ELR (cell line): ENCODE data around the gene OXCT1.

ENCODE experiments used
- DNase-seq: peaks from one replicate; pipeline ENCODE4 v3.0.0-alpha.2; 2015; ENCODE audit warnings: low read depth

Gene OXCT1

DNA sequence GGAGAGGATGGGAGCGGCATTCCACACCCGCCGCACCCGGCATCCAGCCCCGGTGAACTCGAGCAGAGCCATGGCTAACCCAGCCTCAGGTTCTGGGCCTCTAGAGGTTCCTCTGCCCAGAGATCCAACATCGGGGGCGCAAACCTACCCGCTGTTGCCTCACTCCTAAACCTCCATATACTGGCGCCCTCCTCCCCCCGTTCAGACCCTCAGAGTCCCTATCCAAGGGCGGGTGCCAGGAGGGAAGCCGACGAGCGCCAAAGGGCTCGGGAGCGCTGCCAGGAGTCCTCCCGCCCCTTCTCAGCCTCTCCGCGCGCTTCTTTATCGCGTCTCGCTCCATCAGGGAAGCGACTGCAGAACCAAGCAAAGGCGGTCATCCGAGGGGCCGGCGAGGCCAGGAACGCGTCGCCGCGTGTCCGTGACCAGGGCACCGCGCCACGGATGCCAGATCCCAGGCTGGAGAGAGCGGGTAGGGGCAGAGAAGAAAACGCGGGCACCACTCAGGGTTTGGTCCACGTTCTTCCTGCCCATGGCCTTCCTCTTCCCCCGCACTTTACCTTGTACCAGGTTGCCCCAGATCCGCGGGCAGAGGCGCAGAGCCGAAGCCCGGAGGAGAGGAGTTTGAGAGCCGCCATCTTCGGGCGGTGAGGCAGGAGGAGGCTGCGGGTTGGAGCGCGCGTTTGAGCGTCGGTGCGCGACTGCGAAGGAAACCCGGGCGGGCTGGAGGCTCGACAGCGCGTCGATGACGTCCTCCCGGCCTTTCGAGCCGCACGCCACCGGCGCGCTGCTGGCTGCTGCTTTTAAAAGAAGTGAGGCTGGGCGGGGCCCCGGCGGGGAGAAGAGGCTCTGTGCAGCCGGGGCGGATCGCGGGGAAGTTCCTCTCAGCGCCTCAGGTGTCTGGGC is at the start of gene OXCT1:
Gene OXCT1 (minus strand): TSS at position 702 of the 903 bp plus-strand sequence. CDS start 67 bp downstream, at position 635.
- DNase-seq, result peak; percentile 92

DNA sequence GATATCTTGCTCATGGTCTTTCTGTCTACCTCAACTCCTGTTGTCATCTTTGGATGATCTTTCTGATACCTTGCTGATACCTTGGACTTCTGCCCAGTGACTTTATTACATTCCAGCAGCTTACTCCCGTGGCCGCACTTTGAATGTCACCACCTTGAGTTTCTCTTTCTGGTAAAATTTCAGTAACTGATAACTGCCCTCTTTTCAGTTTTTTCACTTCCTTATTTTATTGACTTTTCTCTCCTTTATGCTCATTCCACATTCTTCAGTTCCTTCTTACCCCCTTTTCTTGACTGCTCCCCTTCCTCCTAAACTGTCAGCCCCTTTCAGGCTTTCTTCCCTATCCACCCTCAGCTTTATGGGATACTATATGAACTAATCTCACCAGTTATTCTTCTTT is 47.9 kb upstream of the OXCT1 start:
- no peak for DNase-seq

DNA sequence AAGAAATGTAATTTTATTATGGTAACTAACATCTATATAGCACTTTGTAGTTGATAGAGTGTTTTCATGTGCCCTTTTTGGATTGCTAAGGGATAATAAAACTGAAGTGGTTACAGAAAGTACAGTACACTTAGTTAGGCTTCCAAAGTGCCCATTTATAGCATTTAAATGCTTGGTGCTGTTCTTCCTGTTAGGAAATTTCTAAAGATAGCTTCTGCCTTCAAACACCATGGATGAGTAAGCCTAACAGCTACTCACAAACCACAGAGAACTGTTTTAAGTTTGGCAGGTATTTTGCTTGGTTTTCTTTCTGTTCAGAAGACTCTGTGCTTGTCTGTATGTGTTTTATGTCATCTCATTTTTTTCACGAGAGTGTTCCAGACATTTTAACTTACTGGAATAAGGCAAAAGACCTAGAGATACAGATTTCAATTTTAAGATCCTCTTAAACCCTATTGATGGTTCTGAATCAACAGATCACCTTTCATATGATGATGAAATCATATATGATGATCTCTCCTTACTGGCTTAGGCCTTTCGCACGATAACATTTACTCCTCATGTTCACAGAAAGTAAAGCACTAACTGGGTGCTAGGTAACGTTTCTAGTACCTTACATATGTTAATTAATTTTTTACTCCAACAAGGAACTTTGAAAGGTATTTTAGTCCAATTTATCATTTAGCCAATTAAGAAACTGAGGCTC is 38.3 kb upstream of the OXCT1 start:
- DNase-seq, result peak; percentile 44

DNA sequence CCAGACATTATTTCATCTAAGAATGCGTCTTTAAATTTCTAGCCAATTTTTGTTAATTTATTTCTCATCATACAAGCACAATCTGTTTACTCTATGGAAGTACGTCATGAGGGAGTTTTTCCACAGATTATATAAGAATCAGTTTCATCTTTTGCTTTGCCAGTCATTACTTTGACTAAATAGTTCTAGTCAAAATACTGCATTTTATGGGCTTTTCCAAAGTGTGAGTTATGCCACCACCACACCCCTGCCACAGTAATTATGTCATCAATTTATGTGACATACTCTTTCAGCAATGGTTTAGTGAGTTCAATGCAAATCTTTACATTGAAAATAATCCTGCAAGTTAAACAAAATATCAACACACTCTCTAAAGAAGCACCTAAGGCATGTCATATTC is 35.9 kb upstream of the OXCT1 start:
- no peak for DNase-seq

DNA sequence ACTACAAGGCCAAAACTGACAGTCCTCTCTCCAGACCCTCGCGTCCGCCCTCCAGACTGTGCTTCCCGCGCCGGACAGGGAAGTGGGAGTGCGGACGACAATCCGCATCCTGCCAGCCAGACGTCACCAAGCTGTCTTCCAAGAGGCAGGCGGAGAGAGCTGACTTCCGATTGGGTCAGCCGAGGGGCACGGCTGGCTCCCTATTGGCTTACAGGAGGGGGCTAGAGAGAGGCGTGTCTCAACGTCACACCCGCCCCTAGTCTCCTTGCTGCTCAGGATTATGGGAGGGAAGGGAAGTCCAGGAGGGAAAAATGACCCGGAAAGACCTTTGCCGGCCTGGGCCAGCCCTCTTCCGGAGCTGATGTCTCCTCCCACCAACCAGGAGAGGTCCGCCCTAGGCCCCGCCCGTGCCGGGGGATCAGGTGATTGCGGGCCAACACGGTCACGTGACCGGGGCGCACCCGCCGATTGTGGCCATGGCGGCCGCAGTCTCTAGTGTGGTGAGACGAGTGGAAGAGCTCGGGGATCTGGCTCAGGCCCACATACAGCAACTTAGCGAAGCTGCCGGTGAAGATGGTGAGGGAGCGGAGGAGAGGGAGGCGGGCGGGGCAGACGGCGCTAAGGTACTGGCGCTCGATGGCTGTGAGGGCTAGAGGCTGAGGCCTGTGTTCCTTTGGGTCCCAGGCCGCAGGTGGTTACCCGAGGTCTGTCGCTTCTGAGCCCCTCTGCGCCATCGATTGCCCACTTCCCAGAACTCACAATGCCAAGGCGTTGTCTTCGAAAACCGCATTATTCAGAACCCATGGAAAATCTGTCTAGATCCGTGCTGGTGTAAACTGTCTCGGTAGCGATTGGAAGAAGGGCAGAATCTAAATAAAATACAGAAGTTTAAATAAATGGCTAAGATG is 33.9 kb upstream of the OXCT1 start, which contains the start of gene RIMOC1:
Gene RIMOC1 (plus strand): TSS at position 453 of the 908 bp plus-strand sequence. CDS start 24 bp downstream, at position 477.
- DNase-seq, result peak; percentile 99

DNA sequence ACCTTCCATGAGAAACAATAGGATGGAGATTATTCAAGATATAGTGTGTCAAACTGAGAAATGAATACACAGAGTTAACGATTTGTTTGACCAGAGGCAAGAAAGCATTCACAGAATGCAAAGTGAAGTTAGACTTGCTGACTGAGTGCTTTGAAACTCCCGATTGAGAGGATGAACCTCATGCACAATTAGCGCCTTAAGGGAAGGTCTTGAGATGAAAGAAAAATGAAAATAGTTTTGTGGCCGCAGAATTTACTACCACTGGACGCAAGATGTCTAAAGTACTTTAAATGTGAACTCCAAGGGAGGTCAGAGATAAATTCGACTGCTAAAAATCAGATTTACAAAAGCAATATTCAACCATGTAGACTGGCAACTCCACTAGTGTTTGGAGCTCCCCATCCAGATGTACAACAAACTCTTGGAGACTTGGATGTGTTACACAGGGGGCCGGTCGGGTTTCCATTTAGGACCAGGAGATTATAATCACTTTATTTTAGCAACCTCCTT is 33.2 kb upstream of the OXCT1 start:
- no peak for DNase-seq

DNA sequence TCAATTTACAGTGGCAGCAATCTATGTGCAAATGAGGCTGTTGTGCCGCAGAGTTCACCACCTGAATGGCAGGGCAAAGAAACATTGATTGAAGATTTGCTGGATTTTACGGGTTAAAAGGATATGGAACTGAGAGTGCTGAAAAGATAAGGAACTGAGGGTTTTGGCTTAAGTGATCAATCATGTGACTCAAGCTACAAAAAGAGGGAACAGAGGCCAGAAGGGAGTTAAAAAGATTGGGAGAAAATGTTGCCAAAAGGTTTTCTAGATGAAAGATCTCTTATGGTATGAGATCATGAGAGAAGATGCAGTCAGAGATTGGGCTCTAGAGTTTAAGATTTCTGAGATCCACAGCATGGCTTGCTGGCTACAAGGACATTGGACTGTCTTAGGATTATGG is 26.0 kb upstream of the OXCT1 start:
- no peak for DNase-seq

DNA sequence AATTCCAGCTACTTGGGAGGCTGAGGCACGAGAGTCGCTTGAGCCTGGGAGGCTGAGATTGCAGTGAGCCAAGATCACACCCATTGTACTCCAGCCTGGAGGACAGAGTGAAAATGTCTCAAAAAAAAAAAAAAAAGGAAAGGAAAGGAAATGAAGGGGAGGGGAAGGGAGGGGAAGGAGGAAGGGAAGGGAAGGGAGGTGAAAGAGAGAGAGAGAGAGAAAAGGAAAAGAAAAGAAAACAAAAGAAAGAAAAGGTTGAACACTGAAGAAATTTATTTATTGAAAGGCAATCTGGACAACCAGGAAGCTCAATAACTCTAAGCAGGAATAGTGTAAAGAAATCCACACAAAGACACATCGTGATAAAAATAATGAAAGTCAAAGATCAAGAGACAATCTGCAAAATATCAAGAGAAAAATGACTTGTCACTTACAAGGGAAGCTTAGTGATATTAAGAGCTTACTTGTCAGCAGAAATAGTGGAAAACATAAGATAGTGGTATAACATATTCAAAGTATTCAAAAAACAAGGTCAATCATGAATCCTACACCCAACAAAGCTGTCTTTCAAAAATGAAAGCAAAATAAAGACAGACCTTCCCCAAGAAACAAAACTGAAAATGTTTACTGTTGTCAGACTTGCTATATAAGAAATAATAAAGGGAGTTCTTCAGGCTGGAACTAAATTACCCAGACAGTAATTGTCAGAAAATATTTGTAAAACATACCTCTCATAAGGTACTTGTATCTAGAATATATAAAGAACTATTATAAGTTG is 23.0 kb upstream of the OXCT1 start:
- DNase-seq, result no peak

DNA sequence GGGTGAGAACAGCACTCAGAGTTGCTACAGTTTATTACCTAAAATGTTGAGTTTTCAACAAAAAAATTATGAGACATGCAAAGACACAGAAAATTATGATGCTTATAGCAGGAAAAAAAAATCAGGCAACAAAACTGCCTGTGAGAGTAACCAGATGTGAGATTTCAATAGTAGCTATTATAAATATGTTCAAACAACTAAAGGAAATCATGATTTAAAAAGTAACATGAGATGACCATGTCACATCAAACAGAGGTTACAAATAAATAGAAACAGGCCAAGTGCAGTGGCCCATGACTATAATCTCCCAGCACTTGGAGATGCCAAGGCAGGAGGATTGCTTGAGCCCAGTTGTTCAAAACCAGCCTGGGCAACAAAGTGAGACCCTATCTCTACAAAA is 21.8 kb upstream of the OXCT1 start:
- DNase-seq, result no peak

DNA sequence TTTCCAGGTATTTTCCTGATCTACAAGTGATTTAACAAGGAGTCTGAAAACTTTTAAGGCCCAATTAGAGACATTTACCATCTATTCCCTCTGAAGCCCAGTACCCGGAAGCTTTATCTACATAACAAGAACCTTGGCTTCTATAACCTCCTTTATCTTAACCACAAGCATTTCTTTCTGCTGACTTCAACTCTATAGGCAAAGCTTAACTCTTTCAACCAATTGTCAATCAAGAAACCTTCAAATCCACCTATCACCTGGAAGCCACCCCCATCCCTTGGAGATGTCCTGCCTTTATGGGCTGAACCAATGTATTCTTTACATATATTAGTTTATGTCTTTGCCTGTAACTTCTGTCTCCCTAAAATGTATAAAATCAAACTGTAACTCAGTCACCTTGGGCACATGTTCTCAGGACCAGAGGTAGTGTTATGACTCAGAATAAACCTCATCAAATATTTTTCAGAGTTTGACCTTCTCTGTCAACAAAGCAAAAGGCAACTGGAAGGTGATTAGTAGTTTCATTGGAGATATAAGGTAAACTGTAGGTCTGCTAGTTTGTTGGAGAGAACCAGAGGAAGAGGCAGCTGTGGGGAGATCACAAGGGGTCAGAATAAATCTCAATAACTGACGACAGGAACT is 21.0 kb upstream of the OXCT1 start:
- DNase-seq, result no peak

DNA sequence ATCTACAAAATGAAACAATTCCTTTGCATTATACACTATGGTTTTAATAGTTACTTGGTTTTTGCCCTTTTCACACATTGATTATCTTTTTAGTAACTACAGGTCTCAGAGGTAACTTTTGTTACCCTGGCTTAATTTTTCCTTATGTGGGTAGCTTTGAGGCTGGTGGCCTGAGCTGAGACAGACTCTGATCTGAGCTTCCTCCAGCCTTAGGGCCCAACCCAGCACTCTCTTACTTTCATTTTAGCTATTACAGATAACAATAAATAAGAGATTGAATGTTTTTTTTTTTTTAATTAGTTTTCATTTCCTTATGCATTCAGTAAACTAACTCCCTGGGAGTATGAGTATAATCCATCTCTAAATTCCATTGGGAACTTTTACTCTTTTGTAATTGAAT is 15.1 kb upstream of the OXCT1 start:
- no peak for DNase-seq

DNA sequence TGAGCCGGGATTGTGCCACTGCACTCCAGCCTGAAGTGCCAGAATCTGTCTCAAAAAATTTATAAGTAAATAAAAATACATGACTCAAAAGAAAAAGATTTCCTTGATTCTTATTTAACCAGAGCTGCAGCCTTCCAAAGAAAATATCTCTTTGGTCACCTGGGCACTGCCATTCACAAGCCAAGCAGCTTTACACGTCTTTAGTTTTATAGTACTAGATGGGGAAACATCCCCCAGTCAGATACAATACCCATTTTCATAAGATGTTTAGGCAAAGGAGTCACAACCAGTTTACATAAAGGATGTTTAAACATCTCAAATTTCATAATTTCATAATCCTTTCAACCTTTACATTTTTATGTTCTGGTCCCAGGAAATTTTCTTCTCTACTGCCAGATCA is 13.7 kb upstream of the OXCT1 start:
- DNase-seq, result no peak

DNA sequence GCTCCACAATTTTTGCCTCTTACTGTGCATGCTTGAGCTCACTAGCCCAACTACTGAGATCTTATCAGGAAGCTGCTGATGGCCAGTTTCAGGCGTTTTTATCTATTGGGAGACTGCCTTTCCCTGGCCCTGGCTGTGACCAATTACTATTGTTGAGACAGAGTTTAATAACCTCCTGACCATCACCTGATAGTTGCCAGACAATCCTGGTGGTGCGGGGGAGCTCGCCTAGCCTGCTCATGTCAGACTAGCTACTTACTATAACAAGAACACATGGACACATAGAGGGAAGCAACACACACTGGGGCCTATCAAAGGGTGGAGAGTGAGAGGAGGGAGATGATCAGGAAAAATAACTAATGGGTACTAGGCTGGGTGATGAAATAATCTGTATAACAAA is 13.0 kb upstream of the OXCT1 start:
- DNase-seq, result no peak

DNA sequence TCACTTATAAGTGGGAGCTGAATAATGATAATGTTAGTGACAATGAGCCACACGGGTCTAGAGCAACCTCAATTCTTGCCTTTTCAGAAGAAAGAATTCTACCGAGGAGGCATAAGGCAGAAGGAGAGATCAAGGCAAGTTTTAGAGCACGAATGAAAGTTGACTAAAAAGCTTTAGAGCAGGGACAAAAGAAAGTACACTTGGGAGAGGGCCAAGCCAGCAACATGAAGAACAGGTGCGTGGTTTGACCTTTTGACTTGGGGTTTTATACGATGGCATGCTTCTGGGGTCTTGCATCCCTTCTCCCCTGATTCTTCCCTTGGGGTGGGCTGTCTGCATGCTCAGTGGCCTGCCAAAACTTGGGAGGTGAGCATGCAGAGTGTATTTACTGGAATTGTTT is 12.5 kb upstream of the OXCT1 start:
- no peak for DNase-seq

DNA sequence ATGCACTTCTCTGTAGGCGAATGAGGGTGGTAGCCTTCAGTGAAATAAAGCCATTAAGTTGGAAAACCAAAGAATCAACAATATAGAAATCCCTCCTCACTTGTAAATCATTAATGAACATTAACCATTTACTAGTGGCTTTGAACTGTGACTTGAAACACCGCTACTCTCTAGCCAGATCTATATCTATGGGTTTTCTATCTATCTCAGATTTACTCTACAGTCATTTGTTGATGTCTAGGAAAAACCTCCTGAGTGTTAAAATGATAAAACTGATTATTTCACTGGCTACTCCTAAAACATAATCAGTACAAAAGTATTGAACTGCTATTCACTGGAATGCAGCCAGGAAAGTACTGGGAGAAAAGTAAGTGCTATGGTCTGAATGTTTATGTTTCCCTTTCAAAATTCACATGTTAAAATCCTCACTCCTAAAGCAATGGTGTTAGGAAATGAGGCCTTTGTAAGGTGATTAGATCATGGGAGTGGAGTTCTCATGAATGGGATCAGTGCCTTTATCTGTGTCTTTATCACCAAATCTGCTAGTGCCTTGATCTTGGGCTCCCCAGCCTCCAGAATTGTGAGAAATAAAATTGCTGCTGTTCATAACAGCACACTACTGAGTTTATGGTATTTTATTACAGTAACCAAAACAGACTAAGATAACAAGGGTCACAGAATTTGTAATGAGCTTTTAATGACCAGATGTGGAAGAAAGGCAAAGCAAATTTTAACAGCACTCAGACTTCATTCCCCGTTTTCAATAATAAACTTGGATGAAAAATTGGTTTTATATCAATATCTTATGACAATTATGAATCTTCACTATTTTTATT is 8.6 kb upstream of the OXCT1 start:
- no peak for DNase-seq

DNA sequence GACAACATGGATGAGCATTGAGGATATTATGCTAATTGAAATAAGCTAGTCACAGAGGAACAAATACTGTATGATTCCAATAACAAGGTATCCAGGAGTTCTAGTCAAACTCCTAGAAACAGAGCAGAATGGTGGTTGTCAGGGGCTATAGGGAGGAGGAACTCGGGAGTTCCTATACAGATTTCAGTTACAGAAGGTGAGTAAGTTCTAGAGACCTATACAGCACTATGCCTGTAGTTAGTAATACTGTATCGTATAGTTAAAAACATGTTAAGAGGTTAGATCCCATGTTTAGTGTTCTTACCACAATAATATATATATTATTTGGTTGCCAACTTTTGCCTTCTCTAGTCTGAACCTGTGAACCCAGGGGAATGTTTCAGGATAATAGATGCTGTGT is 7.9 kb upstream of the OXCT1 start:
- no peak for DNase-seq

DNA sequence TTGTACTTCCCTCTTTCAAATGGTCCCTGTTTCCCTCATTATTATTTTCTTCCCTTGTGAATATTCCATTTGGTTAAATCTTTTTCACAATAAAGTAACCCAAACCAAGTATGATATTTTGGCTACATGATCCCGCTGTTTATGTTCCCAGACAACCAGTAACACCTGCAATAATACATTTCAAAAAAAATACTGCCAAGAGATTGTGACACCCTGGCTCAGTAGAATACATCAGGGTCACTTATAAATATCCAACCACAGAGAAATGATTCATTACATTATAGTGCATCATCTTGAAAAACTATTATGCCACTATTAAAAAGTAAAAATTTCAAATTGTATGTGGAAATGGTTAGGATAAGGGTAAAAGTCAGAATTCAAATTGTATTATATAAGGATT is 7.2 kb upstream of the OXCT1 start:
- no peak for DNase-seq

DNA sequence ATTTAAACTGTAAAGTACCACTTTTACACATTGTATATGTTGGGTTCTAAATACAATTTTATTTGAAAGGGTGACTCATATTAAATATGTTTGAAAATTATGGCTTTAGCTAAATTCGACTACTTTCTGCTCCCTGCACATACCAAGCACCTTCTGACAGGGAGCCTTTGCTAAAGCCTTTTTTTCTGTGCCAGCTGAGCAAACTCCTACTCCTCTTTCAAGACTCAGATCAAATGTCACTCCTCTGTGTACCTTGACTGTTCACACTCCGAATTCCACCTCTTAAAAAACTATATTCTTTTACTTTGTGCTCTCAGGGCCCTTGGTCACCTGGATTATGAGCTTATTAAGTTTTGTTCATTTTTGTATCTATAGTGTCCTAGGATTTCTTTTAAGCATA is 6.5 kb upstream of the OXCT1 start:
- no peak for DNase-seq

DNA sequence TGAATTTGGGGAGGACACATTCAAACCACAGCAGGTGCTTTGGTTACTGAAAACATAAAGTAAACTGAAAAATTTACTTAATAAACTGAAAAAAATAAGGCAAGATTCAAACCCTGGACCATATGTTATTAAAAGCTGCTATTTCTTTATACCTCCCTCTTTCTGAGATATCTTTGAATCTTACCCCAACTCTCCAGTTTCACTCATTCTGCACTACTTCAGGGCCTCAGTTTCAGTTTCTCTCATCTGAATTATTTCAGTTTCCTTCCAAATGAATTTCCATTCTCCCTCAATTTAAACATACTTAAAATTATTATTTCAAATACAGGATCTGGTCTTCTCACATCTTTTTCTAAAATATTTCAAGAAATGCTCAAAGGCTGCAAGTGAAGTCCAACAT is 4.9 kb upstream of the OXCT1 start:
- no peak for DNase-seq

DNA sequence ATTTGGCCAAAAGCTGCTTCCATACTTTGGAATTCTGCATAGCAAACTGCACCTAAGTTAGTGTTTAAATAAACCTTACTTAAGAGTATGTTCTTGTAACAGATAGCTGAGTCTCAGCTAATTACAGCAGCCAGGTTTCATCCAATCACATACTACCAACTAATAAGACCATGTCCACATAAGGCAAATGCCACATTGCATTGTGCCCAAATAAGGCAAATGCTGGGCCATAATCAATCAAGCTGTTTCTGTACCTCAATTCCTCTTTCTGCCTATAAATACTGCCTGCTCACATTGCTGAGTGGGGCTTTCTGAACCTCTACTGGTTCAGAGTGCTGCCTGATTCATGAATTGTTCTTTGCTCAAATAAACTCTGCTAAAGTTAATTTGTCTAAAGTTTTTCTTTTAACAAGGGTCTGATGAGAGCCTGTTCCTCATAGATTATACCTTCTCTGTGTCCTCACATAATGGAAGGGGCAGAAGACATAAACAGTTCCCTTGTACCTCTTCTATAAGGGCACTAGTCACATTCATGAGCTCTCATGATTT is 4.4 kb upstream of the OXCT1 start:
- DNase-seq, result no peak
